CD4-positive, alpha-beta T cell (primary cell): ENCODE measurements around the gene FAM131C. TPM values are rescaled to one million over a fixed set of nuclear protein-coding genes. Genes with fewer than 3 reads are reported as not detected.

ENCODE experiments used
- ATAC-seq: fragments of 200-7000 bp; cut with Tn5 transposase; one replicate; pipeline ENCODE4 v1.10.0; 2022; ENCODE audit warnings: mild to moderate bottlenecking; ENCODE audit not compliant: poor library complexity
- CTCF ChIA-PET: fragments of 350-600 bp; sonication (Branson Sonifier 250); formaldehyde crosslinking; loops from one replicate; lab custom pipeline; 2021; ENCODE audit warnings: antibody characterized with exemption, inconsistent platforms; lab: Charles Lee
- POLR2A ChIA-PET: fragments of 350-600 bp; sonication (Branson Sonifier 250); formaldehyde crosslinking; loops from one replicate; lab custom pipeline; 2021; ENCODE audit warnings: antibody characterized with exemption, inconsistent platforms; lab: Charles Lee
- DNase-seq, 14 experiments: peaks; one replicate each; pipeline ENCODE4 v3.0.0-alpha.2; 2013 to 2020; ENCODE audit warnings: mixed read lengths in 2 of 14
- H3K27ac ChIP-seq, 2 donors: one replicate each; pipeline versions ENCODE4 v1.5.1 to v1.7.0; 2013; ENCODE audit warnings: low read length in 2 of 2, low read depth in 1 of 2, mild to moderate bottlenecking in 1 of 2
- H3K27me3 ChIP-seq, 2 experiments: 1 replicate in 1 of 2; 2 replicates in 1 of 2; pipeline versions ENCODE4 v1.6.1 to v1.7.0; 2013; ENCODE audit warnings: low read length in 2 of 2, control low read depth in 1 of 2, mild to moderate bottlenecking in 1 of 2, moderate library complexity in 1 of 2; ENCODE audit not compliant: insufficient read depth in 2 of 2, control insufficient read depth in 1 of 2
- H3K36me3 ChIP-seq: one replicate; pipeline ENCODE4 v1.6.1; 2013; ENCODE audit warnings: low read length, control low read depth; ENCODE audit not compliant: insufficient read depth
- H3K4me1 ChIP-seq: one replicate; pipeline ENCODE4 v1.6.1; 2013; ENCODE audit warnings: low read length, control low read depth; ENCODE audit not compliant: insufficient read depth
- H3K4me3 ChIP-seq: one replicate; pipeline ENCODE4 v1.5.1; 2013; ENCODE audit warnings: mild to moderate bottlenecking, low read length, moderate library complexity
- H3K9me3 ChIP-seq, 2 experiments: 1 replicate in 1 of 2; 2 replicates in 1 of 2; pipeline versions ENCODE4 v1.6.1 to v1.7.0; 2013; ENCODE audit warnings: low read length in 2 of 2, mild to moderate bottlenecking in 2 of 2, control low read depth in 1 of 2, moderate library complexity in 1 of 2; ENCODE audit not compliant: control insufficient read depth in 1 of 2, insufficient read depth in 1 of 2
- H3K27ac Mint-ChIP-seq: one replicate; pipeline ENCODE4 v1.8.0; 2020; ENCODE audit warnings: mixed read lengths
- H3K27me3 Mint-ChIP-seq: one replicate; pipeline ENCODE4 v1.8.0; 2021; ENCODE audit warnings: mixed read lengths
- H3K36me3 Mint-ChIP-seq: one replicate; pipeline ENCODE4 v1.8.0; 2021; ENCODE audit warnings: low read depth, mixed read lengths
- H3K4me1 Mint-ChIP-seq: one replicate; pipeline ENCODE4 v1.8.0; 2021; ENCODE audit warnings: low read depth, mixed read lengths
- H3K4me3 Mint-ChIP-seq: one replicate; pipeline ENCODE4 v1.8.0; 2020; ENCODE audit warnings: mild to moderate bottlenecking, mixed read lengths
- H3K9me3 Mint-ChIP-seq: one replicate; pipeline ENCODE4 v1.8.0; 2020; ENCODE audit warnings: mixed read lengths
- CTCF ChIP-seq: fragments of 200-600 bp; IDR thresholded peaks from one replicate; pipeline ENCODE4 v1.8.0; 2022; ENCODE audit warnings: antibody characterized with exemption, mild to moderate bottlenecking
- intact Hi-C, 2 experiments: fragments of 100-400 bp; cut with DNase I in 1 of 2; cut with micrococcal nuclease in 1 of 2; formaldehyde crosslinking; loops; one replicate each; pipeline versions ENCODE4 v1.15.1 to v1.9.0; 2023 to 2025; cut with DNase I, micrococcal nuclease
- total RNA-seq, 174 experiments: library from RNA in 2 of 174; stranded (reverse) in 2 of 174; gene quantifications; one replicate each; pipeline ENCODE4 v1.2.3 and lab custom pipeline; 2021 to 2026

FAM131C gene
- total RNA-seq, 2 experiments from 2014 or later = not detected

- H3K36me3 Mint-ChIP-seq = no peaks in the 10 kb centered on the region
- no peaks in the 10 kb centered on the region for H3K9me3 ChIP-seq
- no peak overlapping the region for H3K4me3 ChIP-seq
- ChIA-PET CTCF (no interaction called here), POLR2A (no interaction called here)
- no peaks in the 10 kb centered on the region for H3K27me3 Mint-ChIP-seq
- H3K27ac ChIP-seq = no peak overlapping the region
- H3K4me3 Mint-ChIP-seq = no peak overlapping the region
- H3K4me1 Mint-ChIP-seq = peaks cover 6% of the 10 kb centered on the region
- TF ChIP-seq CTCF = no peak
- H3K27me3 ChIP-seq = no peaks in the 10 kb centered on the region
- H3K9me3 Mint-ChIP-seq = no peaks in the 10 kb centered on the region
- peaks cover 12% of the 10 kb centered on the region for H3K4me1 ChIP-seq
- H3K36me3 ChIP-seq = no peaks in the 10 kb centered on the region
- ATAC-seq (no peak), DNase-seq (no peak)
- no peak overlapping the region for H3K27ac Mint-ChIP-seq
- intact Hi-C loops = loop anchor here in 1 of 2 experiments (5.0 kb wide), 1 partner anchor 61 kb away; no protein-coding TSS in a partner anchor
Measured at GRCh38 chr1:16120940-16121410, 47.5 kb upstream of the FAM131C start.

- H3K36me3 Mint-ChIP-seq = no peaks in the 10 kb centered on the region
- CTCF ChIA-PET = interaction anchor here (1.2 kb wide), 1 partner anchor 41 kb away, joined by 4 read pairs; no protein-coding TSS in a partner anchor
- peaks cover 12% of the 10 kb centered on the region for H3K4me1 ChIP-seq
- H3K4me3 Mint-ChIP-seq = no peak overlapping the region
- POLR2A ChIA-PET = no interaction called here
- H3K9me3 Mint-ChIP-seq = no peaks in the 10 kb centered on the region
- H3K27ac ChIP-seq = no peak overlapping the region
- peaks cover 6% of the 10 kb centered on the region for H3K4me1 Mint-ChIP-seq
- DNase-seq (no peak), ATAC-seq (no peak)
- H3K36me3 ChIP-seq = no peaks in the 10 kb centered on the region
- no peak for TF ChIP-seq CTCF
- H3K4me3 ChIP-seq = no peak overlapping the region
- H3K9me3 ChIP-seq = no peaks in the 10 kb centered on the region
- no peaks in the 10 kb centered on the region for H3K27me3 ChIP-seq
- no peaks in the 10 kb centered on the region for H3K27me3 Mint-ChIP-seq
- no peak overlapping the region for H3K27ac Mint-ChIP-seq
- intact Hi-C loops = loop anchor here in 1 of 2 experiments (5.0 kb wide), 1 partner anchor 62 kb away; no protein-coding TSS in a partner anchor
Measured at GRCh38 chr1:16120407-16120806, 47.0 kb upstream of the FAM131C start.

- no peaks in the 10 kb centered on the region for H3K36me3 Mint-ChIP-seq
- H3K27ac Mint-ChIP-seq = no peak overlapping the region
- peaks cover 6% of the 10 kb centered on the region for H3K4me1 Mint-ChIP-seq
- H3K36me3 ChIP-seq = no peaks in the 10 kb centered on the region
- no peak overlapping the region for H3K4me3 ChIP-seq
- H3K9me3 Mint-ChIP-seq = no peaks in the 10 kb centered on the region
- ATAC-seq (no peak), DNase-seq (no peak)
- POLR2A ChIA-PET = no interaction called here
- H3K27me3 Mint-ChIP-seq = no peaks in the 10 kb centered on the region
- peaks cover 12% of the 10 kb centered on the region for H3K4me1 ChIP-seq
- H3K4me3 Mint-ChIP-seq = no peak overlapping the region
- no peaks in the 10 kb centered on the region for H3K27me3 ChIP-seq
- no peak for TF ChIP-seq CTCF
- intact Hi-C loops = loop anchor here in 1 of 2 experiments (5.0 kb wide), 1 partner anchor 62 kb away; no protein-coding TSS in a partner anchor
- CTCF ChIA-PET = interaction anchor here (1.2 kb wide), 1 partner anchor 41 kb away, joined by 4 read pairs; no protein-coding TSS in a partner anchor
- no peaks in the 10 kb centered on the region for H3K9me3 ChIP-seq
- H3K27ac ChIP-seq = no peak overlapping the region
Measured at GRCh38 chr1:16119926-16120325, 46.5 kb upstream of the FAM131C start.
